Transverse colon (tissue), 4 donors: ENCODE data around the gene NES. TPM values are rescaled to one million over a fixed set of nuclear protein-coding genes. Genes with fewer than 3 reads are reported as not detected.

Source experiments
- DNase-seq: peaks from one replicate; pipeline ENCODE4 v3.0.0-alpha.2; 2019
- H3K27ac ChIP-seq, 4 donors: fragments of 200-600 bp; sonication (generic); 2 replicates each; pipeline ENCODE4 v1.5.1; 2016 to 2018; ENCODE audit warnings: inconsistent platforms in 4 of 4
- H3K27me3 ChIP-seq: fragments of 200-600 bp; sonication (generic); 2 replicates; pipeline ENCODE4 v1.5.1; 2017; ENCODE audit warnings: inconsistent platforms
- H3K36me3 ChIP-seq, 4 donors: fragments of 200-600 bp; sonication (generic); 2 replicates each; pipeline ENCODE4 v1.5.1; 2017 to 2019; ENCODE audit warnings: inconsistent platforms in 4 of 4
- H3K4me1 ChIP-seq, 4 donors: fragments of 200-600 bp; sonication (generic); 2 replicates each; pipeline ENCODE4 v1.5.1; 2017 to 2020; ENCODE audit warnings: inconsistent platforms in 4 of 4
- H3K4me3 ChIP-seq, 4 donors: fragments of 200-600 bp; sonication (generic); 1 replicate in 1 of 4; 2 replicates in 3 of 4; pipeline versions ENCODE4 v1.5.1 to v1.6.1; 2017 to 2019; ENCODE audit warnings: inconsistent platforms in 4 of 4
- H3K9me3 ChIP-seq, 2 donors: fragments of 200-600 bp; sonication (generic); 2 replicates each; pipeline ENCODE4 v1.5.1; 2017 to 2019; ENCODE audit warnings: inconsistent platforms in 2 of 2
- EP300 ChIP-seq: sonication (generic); formaldehyde crosslinking; IDR thresholded peaks from one replicate; pipeline ENCODE4 v1.6.1; 2017; ENCODE audit warnings: antibody characterized with exemption, low read depth
- POLR2A ChIP-seq: fragments of 450-650 bp; IDR thresholded peaks from one replicate; pipeline ENCODE4 v1.6.1; 2016; ENCODE audit warnings: antibody characterized with exemption, mild to moderate bottlenecking, moderate library complexity
- POLR2AphosphoS5 ChIP-seq, 3 donors: sonication (generic); formaldehyde crosslinking; IDR thresholded peaks; one replicate each; pipeline ENCODE4 v1.6.1; 2016; ENCODE audit warnings: antibody characterized with exemption in 3 of 3
- WGBS, 2 donors: methylation state at CpG; one replicate each; pipeline ENCODE4 v1.1.5; 2018; ENCODE audit warnings: low coverage in 1 of 2; 5-methylcytosine and 5-hydroxymethylcytosine counted together
- in situ Hi-C, 4 donors: fragments of 200-750 bp; cut with MboI; loops; one replicate each; pipeline versions ENCODE4 v1.15.0 to v1.15.1; 2017; ENCODE audit warnings: low sequenced_read_pairs in 3 of 4, low pct_ligation_motif_present in 1 of 4, low pct_unique_long_range_greater_than_20kb in 1 of 4
- intact Hi-C: fragments of 100-400 bp; cut with DNase I; formaldehyde crosslinking; loops from one replicate; pipeline ENCODE4 v1.15.1; 2023; ENCODE audit warnings: low total_unique reads
- total RNA-seq, 4 donors: library from RNA; depleted of rRNA; stranded (reverse); fragments of >200 nt; gene quantifications; one replicate each; pipeline ENCODE4 v1.1.0, GENCODE V29; 2016
- TF ChIP-seq, protein P1 (sequence below), 5 experiments: fragments of 200-600 bp in 3 of 5; fragments of 450-650 bp in 2 of 5; sonication (generic) in 3 of 5; IDR thresholded peaks; 1 replicate in 2 of 5; 2 replicates in 3 of 5; pipeline ENCODE4 v1.5.1; 2016 to 2017; ENCODE audit warnings: antibody characterized with exemption in 5 of 5, inconsistent platforms in 3 of 5, mild to moderate bottlenecking in 2 of 5, moderate library complexity in 1 of 5

NES gene
- total RNA-seq, 4 donors from 2014 or later = 3.3 to 15.5 (median 5.5) TPM

DNA sequence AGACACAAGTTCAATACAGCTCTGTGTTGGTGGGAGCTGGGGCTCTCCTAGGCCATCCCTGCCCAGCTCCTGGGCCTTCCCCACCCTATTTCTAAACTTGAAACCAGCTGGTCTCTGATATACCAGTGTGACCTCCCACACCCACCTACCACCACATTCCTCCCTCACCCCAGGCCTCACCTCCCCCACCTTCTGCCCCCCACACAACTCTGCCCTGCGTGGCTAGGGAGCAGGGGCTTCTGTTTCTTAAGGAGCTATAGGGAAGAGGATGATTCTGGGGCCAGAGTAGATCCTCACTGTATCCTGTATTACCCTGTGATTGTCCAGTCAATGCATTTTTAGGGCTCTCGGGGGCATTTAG lies 16.5 kb downstream of the NES start:
- no peak for DNase-seq
- Histone ChIP-seq H3K27me3 (no peaks in the 10 kb centered on the region), H3K4me3 (peak overlapping the region in 3 of 4 donors; percentile 16 to 30 (median 26)), H3K36me3 (no peaks in the 10 kb centered on the region), H3K27ac (peak overlapping the region; percentile 72 to 89 (median 87)), H3K9me3 (no peaks in the 10 kb centered on the region), H3K4me1 (peaks cover 47 to 84% (median 74%) of the 10 kb centered on the region in 4 donors)
- TF ChIP-seq POLR2AphosphoS5 (IDR thresholded peaks at IDR 0.05) (no peak), EP300 (no peak), POLR2A (no peak)
- TF ChIP-seq, protein P1, sequence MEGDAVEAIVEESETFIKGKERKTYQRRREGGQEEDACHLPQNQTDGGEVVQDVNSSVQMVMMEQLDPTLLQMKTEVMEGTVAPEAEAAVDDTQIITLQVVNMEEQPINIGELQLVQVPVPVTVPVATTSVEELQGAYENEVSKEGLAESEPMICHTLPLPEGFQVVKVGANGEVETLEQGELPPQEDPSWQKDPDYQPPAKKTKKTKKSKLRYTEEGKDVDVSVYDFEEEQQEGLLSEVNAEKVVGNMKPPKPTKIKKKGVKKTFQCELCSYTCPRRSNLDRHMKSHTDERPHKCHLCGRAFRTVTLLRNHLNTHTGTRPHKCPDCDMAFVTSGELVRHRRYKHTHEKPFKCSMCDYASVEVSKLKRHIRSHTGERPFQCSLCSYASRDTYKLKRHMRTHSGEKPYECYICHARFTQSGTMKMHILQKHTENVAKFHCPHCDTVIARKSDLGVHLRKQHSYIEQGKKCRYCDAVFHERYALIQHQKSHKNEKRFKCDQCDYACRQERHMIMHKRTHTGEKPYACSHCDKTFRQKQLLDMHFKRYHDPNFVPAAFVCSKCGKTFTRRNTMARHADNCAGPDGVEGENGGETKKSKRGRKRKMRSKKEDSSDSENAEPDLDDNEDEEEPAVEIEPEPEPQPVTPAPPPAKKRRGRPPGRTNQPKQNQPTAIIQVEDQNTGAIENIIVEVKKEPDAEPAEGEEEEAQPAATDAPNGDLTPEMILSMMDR (IDR thresholded peaks at IDR 0.05) = no peak
- 17 to 55% methylated on average over 1 to 2 of the region's 2 CpGs for WGBS, 2 donors
- in situ Hi-C loops (no loop called here), intact Hi-C loops (loop anchor here (2.0 kb wide), 1 partner anchor 16 kb away; the partner anchor contains the start of gene NES)

DNA sequence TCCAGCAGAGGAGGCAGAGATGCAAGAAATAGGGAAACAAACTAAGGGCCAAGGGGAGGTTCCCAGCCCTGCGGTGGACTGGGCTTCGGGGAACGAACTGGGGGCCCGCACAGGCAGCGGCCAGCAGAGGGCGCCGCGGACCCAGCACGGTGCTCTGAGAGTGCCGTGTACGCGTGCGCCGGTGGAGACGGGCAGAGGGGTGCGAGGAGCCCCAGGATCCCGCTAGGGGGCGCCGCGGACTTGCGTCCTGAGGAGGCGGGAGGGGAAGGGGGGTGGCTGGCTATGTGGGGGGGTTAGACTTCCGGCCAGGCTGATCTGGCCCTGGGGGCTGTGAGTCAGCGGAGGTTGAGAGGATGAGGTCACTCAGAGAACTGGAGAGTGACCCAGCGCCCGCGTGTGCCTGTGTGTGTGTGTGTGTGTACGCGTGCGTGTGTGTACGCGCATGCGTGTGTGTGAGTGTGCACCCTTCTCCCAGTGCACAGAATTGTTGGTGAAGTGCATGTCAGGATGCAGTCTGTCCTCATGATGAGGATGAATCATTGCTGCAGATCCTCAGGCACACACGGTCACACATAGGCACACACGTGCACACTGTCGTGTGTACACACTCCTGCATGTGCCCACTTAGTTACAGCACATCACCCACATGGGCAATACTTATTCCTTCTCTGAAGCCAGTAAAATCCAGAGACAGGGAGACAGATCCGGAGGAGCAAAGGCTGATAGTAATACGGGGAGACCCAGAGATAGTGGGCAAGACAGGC lies 17.0 kb downstream of the NES start:
- TF ChIP-seq POLR2A (peak; percentile 30), POLR2AphosphoS5 (IDR thresholded peaks at IDR 0.05) (peak; percentile 31 to 45 (median 35)), EP300 (no peak)
- TF ChIP-seq, protein P1 (IDR thresholded peaks at IDR 0.05) = peak; percentile 97 to 99 (median 98)
- intact Hi-C loops = loop anchor here (2.0 to 5.0 kb wide), 2 partner anchors 17 to 38 kb away; partner anchors contain the start of gene NES
- DNase-seq = peak; percentile 94
- Histone ChIP-seq H3K4me1 (peaks cover 41 to 78% (median 68%) of the 10 kb centered on the region in 4 donors), H3K9me3 (no peaks in the 10 kb centered on the region), H3K27ac (peak overlapping the region; percentile 72 to 89 (median 87)), H3K27me3 (no peaks in the 10 kb centered on the region), H3K36me3 (no peaks in the 10 kb centered on the region), H3K4me3 (peak overlapping the region in 2 of 4 donors; percentile 26 to 30)
- WGBS, 2 donors = 0 to 26% methylated on average over 3 to 31 of the region's 38 CpGs
- in situ Hi-C loops = no loop called here

DNA sequence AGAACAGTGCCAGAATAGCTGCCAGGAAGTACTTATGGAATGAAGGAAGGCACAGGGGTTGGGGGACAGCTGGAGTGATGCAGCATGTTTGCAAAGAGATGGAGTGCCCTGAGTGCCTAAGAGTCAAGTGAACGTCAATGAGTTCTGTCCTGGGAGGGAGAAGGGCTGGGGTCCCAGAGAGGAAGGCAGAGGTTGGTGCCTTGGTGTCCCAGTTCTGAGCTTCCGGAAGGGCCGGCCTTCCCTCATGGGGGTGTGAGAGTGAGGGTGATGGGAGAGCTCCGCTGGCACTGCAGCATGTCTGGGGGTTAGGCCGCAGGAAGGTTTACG lies 17.6 kb downstream of the NES start:
- Histone ChIP-seq H3K27me3 (no peaks in the 10 kb centered on the region), H3K4me1 (peaks cover 36 to 73% (median 63%) of the 10 kb centered on the region in 4 donors), H3K27ac (peak overlapping the region; percentile 72 to 89 (median 87)), H3K4me3 (peak overlapping the region in 2 of 4 donors; percentile 26 to 30), H3K36me3 (no peaks in the 10 kb centered on the region), H3K9me3 (no peaks in the 10 kb centered on the region)
- intact Hi-C loops (loop anchor here (5.0 kb wide), 1 partner anchor 37 kb away; no protein-coding TSS in a partner anchor), in situ Hi-C loops (no loop called here)
- no peak for DNase-seq
- 29 to 43% methylated on average over 5 to 6 of the region's 6 CpGs for WGBS, 2 donors
- TF ChIP-seq POLR2AphosphoS5 (IDR thresholded peaks at IDR 0.05) (no peak), EP300 (no peak), POLR2A (no peak)
- TF ChIP-seq, protein P1 (IDR thresholded peaks at IDR 0.05) = no peak

DNA sequence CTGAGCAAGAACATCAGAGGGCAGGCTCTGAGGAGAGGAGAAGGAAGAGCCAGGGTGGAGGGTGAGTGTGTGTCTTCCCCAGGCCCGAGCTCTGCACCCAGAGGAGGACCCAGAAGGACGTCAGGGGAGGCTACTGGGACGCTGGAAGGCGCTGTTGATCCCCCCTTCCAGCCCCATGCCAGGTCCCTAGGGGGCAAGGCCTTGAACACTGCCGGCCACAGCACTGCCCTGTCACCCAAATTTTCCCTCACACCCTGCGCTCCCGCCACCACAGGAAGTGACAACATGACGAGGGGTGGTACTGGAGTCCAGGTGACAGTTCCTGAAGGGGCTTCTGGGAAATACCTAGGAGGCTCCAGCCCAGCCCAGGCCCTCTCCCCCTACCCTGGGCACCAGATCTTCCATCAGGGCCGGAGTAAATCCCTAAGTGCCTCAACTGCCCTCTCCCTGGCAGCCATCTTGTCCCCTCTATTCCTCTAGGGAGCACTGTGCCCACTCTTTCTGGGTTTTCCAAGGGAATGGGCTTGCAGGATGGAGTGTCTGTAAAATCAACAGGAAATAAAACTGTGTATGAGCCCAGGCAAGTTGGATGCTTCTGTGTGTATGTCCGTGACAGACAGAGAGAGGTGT lies 18.1 kb downstream of the NES start:
- intact Hi-C loops = loop anchor here (5.0 kb wide), 1 partner anchor 37 kb away; no protein-coding TSS in a partner anchor
- DNase-seq = no peak
- in situ Hi-C loops = no loop called here

More for the DNA sequence above, 18.1 kb downstream of the NES start:
- WGBS, 2 donors = 71% methylated on average over 10 of the region's 10 CpGs; no CpG with 5 or more reads in 1 of the 2 donors
- peaks cover 30 to 67% (median 57%) of the 10 kb centered on the region in 4 donors for H3K4me1 ChIP-seq
- H3K4me3 ChIP-seq = no peak overlapping the region
- H3K36me3 ChIP-seq = no peaks in the 10 kb centered on the region
- TF ChIP-seq POLR2A = no peak
- TF ChIP-seq POLR2AphosphoS5 (IDR thresholded peaks at IDR 0.05) = no peak
- TF ChIP-seq, protein P1 (IDR thresholded peaks at IDR 0.05) = no peak
- TF ChIP-seq EP300 = no peak
- H3K9me3 ChIP-seq = no peaks in the 10 kb centered on the region
- no peaks in the 10 kb centered on the region for H3K27me3 ChIP-seq
- H3K27ac ChIP-seq = peak overlapping the region; percentile 72 to 89 (median 87)
